ENCODE measurements around the gene ROR2. TPM values are rescaled to one million over a fixed set of nuclear protein-coding genes. Genes with fewer than 3 reads are reported as not detected.

ROR2 gene
- total and polyA plus RNA-seq, 3 experiments from 2014 or later = 2.0 TPM; not detected in 2

DNA sequence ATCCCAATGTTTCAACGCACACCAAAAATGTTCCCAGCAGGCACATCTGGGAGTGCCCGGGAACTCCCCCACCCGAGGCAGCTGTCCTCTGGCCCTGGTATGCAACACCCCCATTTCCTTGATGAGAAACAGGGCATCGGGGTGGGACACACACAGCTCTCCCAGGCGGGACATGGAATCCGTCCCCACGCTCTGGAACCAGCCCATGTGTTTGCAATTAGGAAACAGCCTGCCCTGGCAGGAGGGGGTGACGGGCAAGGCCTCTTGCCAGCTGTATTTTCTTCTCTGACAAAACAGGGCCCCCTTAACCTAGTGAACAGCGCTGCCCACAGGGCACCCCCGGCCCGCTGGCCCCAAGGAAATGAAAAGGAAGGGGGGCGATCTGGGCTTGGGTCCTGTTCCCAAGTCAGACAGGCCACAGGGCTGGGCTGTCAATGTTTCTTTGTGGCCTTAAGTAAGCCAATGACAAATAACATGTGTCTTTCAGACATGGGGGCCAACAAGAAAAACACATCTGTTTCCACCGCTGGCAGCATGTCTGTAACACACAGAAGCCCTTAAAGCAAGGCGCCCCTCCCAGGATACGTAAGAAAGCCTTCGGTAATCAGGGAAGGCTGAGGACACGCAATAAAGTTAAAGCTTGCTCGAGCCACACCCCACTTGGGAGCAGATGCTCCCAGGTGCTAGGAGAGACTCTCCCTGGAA, 125.3 kb downstream of the ROR2 start:
- ChIA-PET CTCF (no interaction called here), POLR2A (no interaction called here)
- H3K27me3 ChIP-seq (ENCODE audit: insufficient read depth, low read length, poor library complexity, severe bottlenecking) = no peaks in the 10 kb centered on the region
- no peaks in the 10 kb centered on the region for H3K9me3 ChIP-seq (ENCODE audit: low read length)
- Mint-ChIP-seq H3K27ac (no peak overlapping the region), H3K9me3 (no peaks in the 10 kb centered on the region), H3K4me1 (no peaks in the 10 kb centered on the region), H3K27me3 (peaks cover 8 to 9% of the 10 kb centered on the region in 2 donors), H3K36me3 (peaks cover 0 to 5% (median 0%) of the 10 kb centered on the region in 3 donors), H3K4me3 (no peak overlapping the region)
- H3K4me3 ChIP-seq (ENCODE audit: low read length) = no peak overlapping the region
- no peaks in the 10 kb centered on the region for H3K36me3 ChIP-seq (ENCODE audit: insufficient read depth, low read length)
- no peaks in the 10 kb centered on the region for H3K4me1 ChIP-seq (ENCODE audit: insufficient read depth, low read length)
- H3K27ac ChIP-seq (ENCODE audit: low read depth, low read length) = no peak overlapping the region
- no peak for DNase-seq

GRCh38 chr9:91824151-91824550, 125.9 kb downstream of the ROR2 start:
- Histone ChIP-seq H3K4me1 (ENCODE audit: insufficient read depth, low read length) (no peaks in the 10 kb centered on the region), H3K27ac (ENCODE audit: low read depth, low read length) (no peak overlapping the region), H3K36me3 (ENCODE audit: insufficient read depth, low read length) (no peaks in the 10 kb centered on the region), H3K9me3 (ENCODE audit: low read length) (no peaks in the 10 kb centered on the region), H3K27me3 (ENCODE audit: insufficient read depth, low read length, poor library complexity, severe bottlenecking) (no peaks in the 10 kb centered on the region), H3K4me3 (ENCODE audit: low read length) (no peak overlapping the region)
- ChIA-PET CTCF (no interaction called here), POLR2A (no interaction called here)
- DNase-seq = no peak
- Mint-ChIP-seq H3K27me3 (peaks cover 8 to 9% of the 10 kb centered on the region in 2 donors), H3K27ac (no peak overlapping the region), H3K9me3 (no peaks in the 10 kb centered on the region), H3K4me3 (no peak overlapping the region), H3K36me3 (peaks cover 0 to 5% (median 0%) of the 10 kb centered on the region in 3 donors), H3K4me1 (no peaks in the 10 kb centered on the region)

DNA sequence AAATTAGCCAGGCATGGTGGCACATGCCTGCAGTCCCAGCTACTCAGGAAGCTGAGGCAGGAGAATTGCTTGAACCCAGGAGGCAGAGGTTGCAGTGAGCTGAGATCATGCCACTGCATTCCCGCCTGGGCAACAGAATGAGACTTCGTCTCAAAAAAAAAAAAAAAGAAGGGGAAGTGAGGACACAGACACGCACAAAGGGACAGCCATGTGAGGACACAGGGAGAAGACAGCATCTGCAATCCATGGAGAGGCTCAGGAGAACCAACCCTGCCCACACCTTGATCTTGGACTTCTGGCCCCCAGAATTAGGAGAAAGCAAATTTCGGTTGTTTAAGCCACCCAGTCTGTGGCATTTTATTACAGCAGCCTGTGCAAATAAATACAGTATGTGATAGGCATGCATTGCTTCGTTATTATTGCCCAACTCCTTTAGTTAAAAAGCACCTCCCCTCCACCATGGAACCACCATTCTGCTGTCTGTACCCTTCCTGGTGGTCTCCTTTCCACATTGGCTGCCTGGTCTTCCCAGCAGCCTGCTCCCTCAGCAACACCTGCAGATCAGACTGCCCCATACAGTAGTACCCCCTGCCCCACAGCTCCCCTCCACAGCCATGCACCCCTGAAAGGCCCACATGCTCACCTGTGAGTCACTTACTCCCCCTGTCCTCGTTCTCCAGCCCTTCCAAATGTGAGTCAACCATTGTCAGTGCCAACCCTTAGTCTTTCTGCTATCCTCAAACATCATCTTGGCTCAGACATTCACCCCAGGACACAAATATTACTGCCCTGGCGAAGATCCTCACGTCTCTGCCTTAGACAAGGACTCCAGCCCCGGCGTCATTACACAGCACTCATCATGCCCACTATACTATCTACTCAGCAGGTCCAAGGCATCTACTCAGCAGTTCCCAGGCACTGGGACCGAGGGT, 128.8 kb downstream of the ROR2 start:
- no peak for DNase-seq
- Mint-ChIP-seq H3K27me3 (peaks cover 9% of the 10 kb centered on the region in 2 donors), H3K27ac (no peak overlapping the region), H3K9me3 (no peaks in the 10 kb centered on the region), H3K36me3 (peaks cover 0 to 5% (median 0%) of the 10 kb centered on the region in 3 donors), H3K4me3 (no peak overlapping the region), H3K4me1 (no peaks in the 10 kb centered on the region)
- CTCF ChIA-PET = no interaction called here
- H3K27ac ChIP-seq (ENCODE audit: low read depth, low read length) = no peak overlapping the region
- H3K4me3 ChIP-seq (ENCODE audit: low read length) = no peak overlapping the region
- no peaks in the 10 kb centered on the region for H3K36me3 ChIP-seq (ENCODE audit: insufficient read depth, low read length)
- no peaks in the 10 kb centered on the region for H3K9me3 ChIP-seq (ENCODE audit: low read length)
- H3K4me1 ChIP-seq (ENCODE audit: insufficient read depth, low read length) = no peaks in the 10 kb centered on the region
- no peaks in the 10 kb centered on the region for H3K27me3 ChIP-seq (ENCODE audit: insufficient read depth, low read length, poor library complexity, severe bottlenecking)
- POLR2A ChIA-PET = no interaction called here

DNA sequence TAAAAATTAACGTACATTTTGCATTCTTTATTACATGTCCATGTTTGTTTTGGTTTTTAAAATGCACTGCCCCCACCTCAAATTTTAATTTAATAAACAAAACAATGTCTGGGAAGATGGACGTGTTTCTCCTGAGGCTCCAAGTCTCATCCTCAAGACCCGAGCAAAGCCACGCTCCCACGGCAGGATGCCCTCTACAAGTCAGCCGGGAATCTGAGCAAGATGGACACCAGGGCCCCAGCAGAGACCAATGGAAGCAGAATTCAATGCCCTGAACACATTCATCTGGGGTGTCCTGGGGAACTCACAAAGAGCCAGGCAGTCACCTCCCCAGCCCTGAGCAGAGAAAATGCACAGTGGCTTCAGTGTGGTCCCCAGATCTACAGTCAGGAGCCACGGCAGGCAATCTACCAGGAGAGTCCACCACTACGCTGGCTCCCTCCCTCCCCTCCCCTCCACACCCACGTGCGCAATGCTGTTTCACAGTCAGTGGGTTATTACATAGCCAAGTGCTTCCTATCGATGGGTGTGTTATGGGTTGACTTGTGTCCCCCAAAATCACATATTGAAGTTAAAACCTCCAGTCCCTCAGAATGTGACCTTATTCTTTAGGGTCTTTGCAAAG, 129.8 kb downstream of the ROR2 start:
- H3K4me3 Mint-ChIP-seq = no peak overlapping the region
- no peak overlapping the region for H3K4me3 ChIP-seq (ENCODE audit: low read length)
- no peaks in the 10 kb centered on the region for H3K27me3 ChIP-seq (ENCODE audit: insufficient read depth, low read length, poor library complexity, severe bottlenecking)
- peaks cover 10 to 12% of the 10 kb centered on the region in 2 donors for H3K27me3 Mint-ChIP-seq
- ChIA-PET CTCF (no interaction called here), POLR2A (no interaction called here)
- H3K36me3 ChIP-seq (ENCODE audit: insufficient read depth, low read length) = no peaks in the 10 kb centered on the region
- no peaks in the 10 kb centered on the region for H3K9me3 ChIP-seq (ENCODE audit: low read length)
- H3K9me3 Mint-ChIP-seq = no peaks in the 10 kb centered on the region
- H3K27ac ChIP-seq (ENCODE audit: low read depth, low read length) = no peak overlapping the region
- no peak for DNase-seq
- peak overlapping the region in 1 of 8 donors; percentile 33 for H3K27ac Mint-ChIP-seq
- H3K36me3 Mint-ChIP-seq = peaks cover 0 to 5% (median 0%) of the 10 kb centered on the region in 3 donors
- no peaks in the 10 kb centered on the region for H3K4me1 ChIP-seq (ENCODE audit: insufficient read depth, low read length)
- no peaks in the 10 kb centered on the region for H3K4me1 Mint-ChIP-seq

DNA sequence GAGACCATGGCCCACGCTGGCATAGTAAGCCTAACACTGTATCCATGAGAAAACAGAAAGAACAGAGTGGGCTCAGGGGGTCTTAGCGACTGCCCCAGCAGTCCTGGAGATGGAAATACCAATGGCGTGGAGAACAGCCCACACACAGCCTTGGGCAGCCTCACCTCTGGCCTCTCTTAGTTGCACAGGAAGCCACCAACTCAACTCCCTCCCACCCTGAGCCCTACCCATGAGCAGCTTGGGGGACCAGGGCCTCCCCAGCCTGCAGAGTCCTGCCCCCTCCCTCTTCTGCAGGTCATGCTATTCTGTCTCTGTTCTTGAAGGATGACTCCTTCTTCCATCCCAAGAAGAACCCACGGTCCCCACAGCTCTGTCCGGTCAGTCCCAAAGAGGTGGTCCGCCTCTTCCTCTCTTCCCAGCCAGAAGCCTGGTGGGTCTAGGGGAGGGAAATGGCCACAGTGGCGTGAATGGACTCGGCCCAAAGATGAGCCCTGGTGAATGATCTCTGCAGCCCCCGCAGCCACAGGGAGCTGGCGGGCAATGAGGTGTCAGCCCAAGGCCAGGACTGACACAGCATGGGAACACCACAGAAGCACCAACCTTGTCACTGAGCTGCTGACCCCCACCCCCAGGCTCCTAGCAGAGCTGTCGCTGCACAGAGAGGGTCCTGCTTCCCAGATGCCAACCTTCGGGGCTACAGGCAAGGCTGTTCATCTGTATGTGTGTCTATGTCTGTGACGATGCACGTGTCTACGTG, 131.2 kb downstream of the ROR2 start:
- H3K27ac ChIP-seq (ENCODE audit: low read depth, low read length) = no peak overlapping the region
- H3K9me3 ChIP-seq (ENCODE audit: low read length) = no peaks in the 10 kb centered on the region
- H3K27ac Mint-ChIP-seq = no peak overlapping the region
- H3K9me3 Mint-ChIP-seq = no peaks in the 10 kb centered on the region
- H3K36me3 Mint-ChIP-seq = peaks cover 0 to 5% (median 0%) of the 10 kb centered on the region in 3 donors
- H3K4me3 ChIP-seq (ENCODE audit: low read length) = no peak overlapping the region
- H3K27me3 ChIP-seq (ENCODE audit: insufficient read depth, low read length, poor library complexity, severe bottlenecking) = no peaks in the 10 kb centered on the region
- POLR2A ChIA-PET = no interaction called here
- peaks cover 7 to 14% of the 10 kb centered on the region in 2 donors for H3K27me3 Mint-ChIP-seq
- H3K4me3 Mint-ChIP-seq = no peak overlapping the region
- no peak for DNase-seq
- CTCF ChIA-PET = no interaction called here
- H3K4me1 ChIP-seq (ENCODE audit: insufficient read depth, low read length) = no peaks in the 10 kb centered on the region
- H3K36me3 ChIP-seq (ENCODE audit: insufficient read depth, low read length) = no peaks in the 10 kb centered on the region
- H3K4me1 Mint-ChIP-seq = no peaks in the 10 kb centered on the region

GRCh38 chr9:91818225-91818585, 131.8 kb downstream of the ROR2 start:
- ChIA-PET POLR2A (no interaction called here), CTCF (no interaction called here)
- H3K27me3 Mint-ChIP-seq = peaks cover 5 to 17% of the 10 kb centered on the region in 2 donors
- no peak overlapping the region for H3K27ac Mint-ChIP-seq
- Histone ChIP-seq H3K9me3 (ENCODE audit: low read length) (no peaks in the 10 kb centered on the region), H3K4me1 (ENCODE audit: insufficient read depth, low read length) (no peaks in the 10 kb centered on the region), H3K4me3 (ENCODE audit: low read length) (no peak overlapping the region), H3K36me3 (ENCODE audit: insufficient read depth, low read length) (no peaks in the 10 kb centered on the region), H3K27me3 (ENCODE audit: insufficient read depth, low read length, poor library complexity, severe bottlenecking) (no peaks in the 10 kb centered on the region), H3K27ac (ENCODE audit: low read depth, low read length) (no peak overlapping the region)
- no peaks in the 10 kb centered on the region for H3K9me3 Mint-ChIP-seq
- H3K4me1 Mint-ChIP-seq = no peaks in the 10 kb centered on the region
- no peak overlapping the region for H3K4me3 Mint-ChIP-seq
- no peak for DNase-seq
- H3K36me3 Mint-ChIP-seq = peaks cover 0 to 5% (median 0%) of the 10 kb centered on the region in 3 donors

- ChIA-PET CTCF (no interaction called here), POLR2A (interaction anchor here (0.6 kb wide), 1 partner anchor 19 kb away, joined by 4 read pairs; no protein-coding TSS in a partner anchor)
- no peaks in the 10 kb centered on the region for H3K27me3 ChIP-seq (ENCODE audit: insufficient read depth, low read length, poor library complexity, severe bottlenecking)
- no peaks in the 10 kb centered on the region for H3K4me1 ChIP-seq (ENCODE audit: insufficient read depth, low read length)
- H3K4me3 ChIP-seq (ENCODE audit: low read length) = no peak overlapping the region
- no peak overlapping the region for H3K27ac ChIP-seq (ENCODE audit: low read depth, low read length)
- Mint-ChIP-seq H3K9me3 (no peaks in the 10 kb centered on the region), H3K27ac (peak overlapping the region in 1 of 8 donors; percentile 88), H3K27me3 (peaks cover 5 to 13% of the 10 kb centered on the region in 2 donors), H3K4me1 (no peaks in the 10 kb centered on the region), H3K36me3 (peaks cover 0 to 5% (median 0%) of the 10 kb centered on the region in 3 donors), H3K4me3 (no peak overlapping the region)
- H3K9me3 ChIP-seq (ENCODE audit: low read length) = no peaks in the 10 kb centered on the region
- no peak for DNase-seq
- H3K36me3 ChIP-seq (ENCODE audit: insufficient read depth, low read length) = no peaks in the 10 kb centered on the region
Measured at GRCh38 chr9:91817493-91818224, 132.4 kb downstream of the ROR2 start.

All from CD8-positive, alpha-beta memory T cell (primary cell).